A204.1 (cell line): ENCODE measurements around the gene CFAP61.
"Not testable (repeated sequence)": the region's sequence is repeated elsewhere in the genome, so short reads cannot be mapped to it uniquely, and the experiment has no call there.

Experiments
- FAIRE-seq: peaks from 2 replicates; lab custom pipeline; 2012; peaks lifted over from hg19 to GRCh38; lab: Jason Lieb, UNC

The CFAP61 gene

DNA sequence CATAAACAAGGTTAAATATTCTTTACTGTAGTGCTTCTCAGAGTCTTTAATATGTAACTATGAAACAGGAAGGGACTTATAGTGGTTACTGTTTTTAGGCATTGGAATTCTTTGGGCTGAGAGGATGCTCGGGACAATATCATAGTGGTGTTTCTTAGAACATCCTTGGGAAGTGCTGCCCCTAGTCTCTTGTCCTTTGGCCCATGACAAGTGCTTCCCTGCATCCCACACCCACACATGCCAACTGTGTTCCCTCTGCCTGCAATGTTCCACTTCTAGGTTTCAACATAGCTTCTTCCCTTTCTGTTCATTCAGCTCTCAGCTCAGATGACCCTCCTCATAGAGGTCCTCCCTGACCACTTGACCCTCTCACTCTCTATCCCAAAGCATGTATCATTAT is 37.6 kb downstream of the CFAP61 start:
- no peak for FAIRE-seq

DNA sequence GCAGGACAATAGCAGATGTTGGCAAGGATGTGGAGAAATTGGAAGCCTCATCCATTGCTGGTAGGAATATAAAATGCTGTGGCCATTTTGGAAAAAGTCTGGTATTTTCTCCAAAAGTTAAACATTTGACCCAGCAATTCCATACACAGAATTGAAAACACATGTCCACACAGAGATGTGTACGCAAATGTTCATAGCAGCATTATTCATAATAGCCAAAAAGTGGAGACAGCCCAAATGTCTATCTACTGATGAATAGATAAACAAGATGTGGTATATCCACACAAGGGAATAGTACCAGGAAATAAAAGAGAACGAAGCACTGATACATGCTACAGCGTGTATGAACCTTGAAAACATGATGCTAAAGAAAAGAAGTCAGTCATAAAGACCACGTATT is 40.5 kb downstream of the CFAP61 start:
- FAIRE-seq: no peak

DNA sequence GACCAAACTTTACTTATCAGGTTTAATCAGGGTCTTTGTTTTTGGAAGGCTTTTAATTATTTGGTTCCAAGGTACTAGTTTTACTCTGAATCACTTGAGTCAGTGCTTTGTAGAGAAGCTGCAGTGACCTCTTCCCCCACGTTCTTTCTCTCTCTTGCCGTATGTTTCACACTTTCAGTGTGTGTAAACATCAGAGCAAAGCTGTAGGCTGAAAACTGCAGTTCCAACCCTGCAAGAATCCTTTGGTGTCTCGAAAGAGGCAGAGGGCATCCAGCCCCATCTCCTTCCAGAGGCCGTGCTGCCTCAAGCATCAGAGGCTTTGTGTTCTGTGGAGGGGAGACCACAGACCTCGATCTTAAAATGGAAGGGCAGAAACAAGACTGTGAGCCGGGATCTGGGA is 42.1 kb downstream of the CFAP61 start:
- FAIRE-seq: no peak

DNA sequence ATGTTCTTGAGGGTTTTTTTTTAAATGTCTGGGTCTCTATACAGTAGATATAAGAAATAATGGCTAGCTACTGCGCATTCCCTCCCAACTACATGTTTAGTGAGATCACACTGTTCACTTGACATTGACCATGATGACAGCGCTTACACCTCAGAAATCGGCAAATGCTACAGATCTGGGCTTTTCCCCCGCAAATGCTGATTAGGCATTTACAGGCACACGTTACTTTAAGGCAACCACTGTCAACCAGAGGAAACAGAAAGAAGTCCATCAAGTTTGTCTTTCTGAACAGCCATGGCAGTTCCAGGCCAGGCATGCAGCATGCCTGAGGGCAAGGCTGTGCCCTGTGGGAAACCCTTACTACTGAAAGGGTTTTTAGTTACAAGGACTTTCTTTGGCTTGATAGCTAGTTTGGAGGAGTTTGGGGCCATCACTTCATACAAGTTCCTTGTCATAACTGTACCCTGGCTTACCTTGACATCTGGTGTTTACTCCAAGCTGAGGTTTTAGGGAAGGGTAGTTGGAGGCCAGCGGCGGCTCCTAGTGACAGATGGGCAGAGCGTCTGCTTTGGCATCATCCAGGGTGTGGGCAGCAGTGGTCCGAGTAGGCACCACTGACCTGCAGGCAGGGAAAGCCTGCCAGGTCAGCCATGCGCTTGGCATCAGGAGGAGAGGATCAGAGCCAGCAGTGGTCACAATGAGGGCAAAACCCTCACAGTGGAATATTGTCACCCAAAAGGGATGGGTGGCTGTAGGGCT is 43.0 kb downstream of the CFAP61 start:
- FAIRE-seq: no peak

DNA sequence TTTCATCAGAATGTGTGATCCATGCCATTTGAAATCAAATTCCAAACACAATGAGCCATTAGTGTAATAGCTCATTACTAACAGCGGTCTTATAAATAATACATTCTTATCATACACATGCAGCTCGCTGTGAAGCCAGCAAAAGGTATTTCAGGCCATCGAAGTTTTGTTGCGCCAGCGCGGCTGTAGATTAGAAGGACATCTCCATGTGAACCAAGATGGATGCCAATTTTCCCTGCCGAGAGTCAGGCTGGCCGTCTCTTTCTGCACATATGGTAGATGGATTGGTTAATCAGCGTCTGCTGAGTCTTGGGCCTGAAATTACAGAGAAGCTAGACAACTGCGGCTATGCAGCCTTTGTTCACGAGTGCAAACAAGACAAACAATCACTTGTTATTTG is 44.1 kb downstream of the CFAP61 start:
- FAIRE-seq: no peak

DNA sequence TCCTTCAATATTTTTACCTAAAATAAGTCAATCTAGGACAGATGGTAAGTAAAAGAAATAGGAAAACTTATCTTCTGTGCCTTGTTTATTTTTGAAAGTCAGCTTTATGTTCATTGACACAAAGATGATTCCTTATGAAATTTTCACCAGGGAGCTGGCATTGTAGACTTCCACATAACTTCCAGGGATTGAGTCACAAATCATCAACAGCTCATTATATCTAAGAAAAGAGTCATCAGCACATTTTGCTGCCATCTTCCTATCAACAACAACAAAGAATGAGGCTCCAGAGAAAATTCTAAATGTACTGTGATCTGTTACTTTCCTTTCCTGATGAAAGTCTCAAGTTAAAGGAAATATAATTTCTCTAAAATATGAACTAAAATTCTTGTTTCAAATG is 48.5 kb downstream of the CFAP61 start:
- FAIRE-seq: no peak

DNA sequence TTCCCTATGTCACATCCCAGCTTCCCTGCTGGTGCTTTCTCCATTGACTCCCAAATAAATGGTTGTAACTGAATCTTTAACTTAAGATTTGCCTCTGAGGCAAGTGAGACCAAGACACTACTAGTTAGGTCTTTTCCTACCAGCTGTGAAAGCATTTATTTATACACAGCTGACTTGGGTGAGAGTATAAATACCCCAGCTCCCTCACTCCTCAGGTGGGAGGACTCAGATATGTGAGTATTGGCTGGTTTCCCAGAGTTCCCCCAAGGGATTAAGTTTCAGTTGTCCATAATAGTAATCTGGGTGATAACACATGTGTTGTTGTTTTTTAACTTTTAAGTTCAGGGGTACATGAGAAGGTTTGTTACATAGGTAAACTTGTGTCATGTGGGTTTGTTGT is 49.8 kb downstream of the CFAP61 start:
- FAIRE-seq: no peak

DNA sequence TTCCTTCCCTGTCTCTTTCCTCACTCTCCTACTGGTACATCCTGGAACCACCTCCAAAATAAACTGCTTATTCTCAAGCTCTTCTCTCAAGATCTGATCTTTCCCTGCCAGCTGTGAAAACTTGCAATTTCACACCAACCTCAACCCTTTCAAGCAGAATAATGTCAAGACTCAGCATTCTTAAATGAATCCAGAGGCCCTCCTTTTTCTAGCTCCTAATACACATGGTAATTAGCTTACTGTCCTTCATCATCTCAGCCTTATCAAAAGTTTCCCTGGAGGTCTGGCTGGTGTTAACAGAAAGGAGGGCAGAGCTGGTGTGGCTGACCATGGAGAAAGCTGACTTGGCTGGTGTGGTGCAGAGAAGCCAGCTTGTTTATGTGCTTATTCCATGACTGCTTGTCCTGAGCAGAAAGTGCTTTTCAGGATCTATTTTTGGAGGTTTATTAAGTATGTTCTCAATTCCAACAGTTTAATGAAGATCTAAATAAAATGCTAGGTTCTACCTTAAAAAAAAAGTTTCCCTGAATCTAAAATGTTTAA is 50.5 kb downstream of the CFAP61 start:
- no peak for FAIRE-seq

DNA sequence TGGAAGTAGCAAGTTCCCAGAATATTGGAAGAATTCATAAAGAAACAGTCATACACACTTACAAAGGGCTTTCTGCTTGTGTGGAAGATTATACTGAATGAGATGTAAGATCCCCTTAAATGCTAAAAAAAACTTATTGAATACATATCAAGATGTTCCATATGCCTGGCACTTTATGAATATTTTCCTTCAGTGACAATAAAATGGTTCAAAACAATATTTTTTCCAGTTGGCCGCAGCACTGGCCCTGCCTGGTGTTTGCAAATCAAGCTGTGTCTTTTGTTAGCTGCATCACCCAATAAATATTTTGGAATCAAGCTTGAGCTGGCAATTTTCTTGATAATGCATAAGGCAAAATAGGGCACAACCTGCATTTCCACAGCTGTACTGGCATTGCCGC is 51.2 kb downstream of the CFAP61 start:
- no peak for FAIRE-seq

DNA sequence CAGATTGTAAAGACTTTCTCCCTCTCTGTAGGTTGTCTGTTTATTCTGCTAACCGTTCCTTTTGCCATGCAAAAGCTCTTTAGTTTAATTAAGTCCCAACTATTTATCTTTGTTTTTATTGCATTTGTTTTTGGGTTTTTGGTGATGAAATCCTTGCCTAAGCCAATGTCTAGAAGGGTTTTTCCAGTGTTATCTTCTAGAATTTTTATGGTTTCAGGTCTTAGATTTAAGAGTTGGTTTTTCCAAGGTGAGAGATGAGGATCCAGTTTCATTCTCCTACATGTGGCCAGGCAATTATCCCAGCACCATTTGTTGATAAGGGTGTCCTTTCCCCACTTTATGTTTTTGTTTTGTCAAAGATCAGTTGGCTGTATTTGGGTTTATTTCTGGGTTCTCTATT is 70.9 kb downstream of the CFAP61 start:
- FAIRE-seq: not testable (repeated sequence)

DNA sequence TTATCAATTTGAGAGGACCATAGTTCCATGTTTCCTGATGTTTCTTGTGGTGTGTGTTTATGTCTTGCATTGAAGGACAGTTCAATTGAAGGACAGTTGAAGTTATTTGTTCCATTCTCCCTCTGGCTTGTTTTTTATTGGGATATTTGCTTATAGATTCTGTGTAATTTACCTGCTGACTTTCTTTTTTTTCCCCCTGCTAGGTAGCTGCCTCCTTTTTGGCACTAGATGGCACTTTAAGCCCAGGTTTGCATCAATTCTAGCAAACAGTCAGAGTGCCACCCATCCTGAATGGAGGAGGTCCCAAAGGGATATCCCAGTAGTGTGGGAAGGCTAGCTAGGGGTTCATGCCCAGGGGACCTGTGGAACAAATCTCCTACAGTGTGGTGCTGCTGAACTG is 78.1 kb downstream of the CFAP61 start:
- FAIRE-seq: no peak

DNA sequence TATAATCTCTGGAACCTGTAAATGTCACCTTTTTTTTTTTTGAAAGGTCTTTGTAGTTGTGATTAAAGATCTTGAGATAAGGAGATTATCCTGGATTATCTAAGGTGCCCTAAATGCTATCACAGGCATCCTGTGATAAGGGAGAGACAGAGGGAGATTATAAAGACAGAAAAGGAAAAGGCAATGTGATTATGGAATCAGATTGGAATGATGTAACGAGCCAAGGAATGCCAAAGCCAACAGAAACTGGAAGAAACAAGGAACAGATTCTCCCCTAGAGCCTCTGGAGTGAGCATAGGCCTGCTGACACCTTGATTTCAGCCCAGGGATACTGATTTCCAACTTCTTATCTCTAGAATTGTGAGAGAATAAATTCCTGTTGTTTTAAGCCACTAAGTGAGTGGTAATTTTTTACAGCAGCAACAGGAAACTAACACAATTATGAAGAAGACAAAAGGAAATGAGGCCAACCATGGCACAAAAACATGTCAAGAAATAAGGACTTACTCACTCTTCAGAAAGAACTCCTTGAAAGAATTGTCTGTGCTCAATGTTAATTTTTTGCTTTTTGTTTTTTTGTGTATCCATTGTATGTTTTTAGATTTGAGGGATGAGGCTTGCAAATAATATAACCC is 82.7 kb downstream of the CFAP61 start:
- FAIRE-seq: no peak

DNA sequence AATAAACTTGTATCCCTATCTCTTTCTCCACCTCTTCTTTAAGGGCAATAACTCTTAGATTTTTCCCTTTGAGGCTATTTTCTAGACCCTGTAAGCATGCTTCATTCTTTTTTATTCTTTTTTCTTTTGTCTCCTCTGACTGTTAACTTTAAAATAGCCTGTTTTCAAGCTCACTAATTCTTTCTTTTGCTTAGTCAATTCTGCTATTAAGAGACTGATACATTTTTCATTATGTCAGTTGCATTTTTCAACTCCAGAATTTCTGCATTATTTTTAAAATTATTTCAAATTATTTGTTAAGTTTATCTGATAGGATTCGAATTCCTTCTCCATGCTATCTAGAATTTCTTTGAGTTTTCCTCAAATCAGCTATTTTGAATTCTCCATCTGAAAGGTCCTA is 84.0 kb downstream of the CFAP61 start:
- FAIRE-seq: no peak

DNA sequence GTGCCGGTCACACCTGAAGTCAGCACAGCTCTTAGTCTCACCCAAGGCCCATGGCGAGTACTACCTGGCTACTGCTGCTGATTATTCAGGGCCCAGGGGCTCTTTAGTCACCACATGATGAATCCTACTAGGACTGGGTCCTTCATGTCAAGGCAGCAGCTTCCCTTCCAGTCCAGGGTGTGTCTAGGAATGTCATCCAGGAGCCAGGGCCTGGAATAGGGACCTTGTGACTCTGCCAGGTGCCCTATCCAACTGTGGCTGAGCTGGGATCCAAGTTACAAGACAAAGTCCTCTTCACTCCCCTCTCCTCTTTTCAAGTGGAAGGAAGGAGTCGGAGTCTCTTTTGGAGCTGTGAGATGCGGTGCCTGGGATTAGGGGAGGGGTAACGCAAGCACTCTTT is 85.5 kb downstream of the CFAP61 start:
- no peak for FAIRE-seq

DNA sequence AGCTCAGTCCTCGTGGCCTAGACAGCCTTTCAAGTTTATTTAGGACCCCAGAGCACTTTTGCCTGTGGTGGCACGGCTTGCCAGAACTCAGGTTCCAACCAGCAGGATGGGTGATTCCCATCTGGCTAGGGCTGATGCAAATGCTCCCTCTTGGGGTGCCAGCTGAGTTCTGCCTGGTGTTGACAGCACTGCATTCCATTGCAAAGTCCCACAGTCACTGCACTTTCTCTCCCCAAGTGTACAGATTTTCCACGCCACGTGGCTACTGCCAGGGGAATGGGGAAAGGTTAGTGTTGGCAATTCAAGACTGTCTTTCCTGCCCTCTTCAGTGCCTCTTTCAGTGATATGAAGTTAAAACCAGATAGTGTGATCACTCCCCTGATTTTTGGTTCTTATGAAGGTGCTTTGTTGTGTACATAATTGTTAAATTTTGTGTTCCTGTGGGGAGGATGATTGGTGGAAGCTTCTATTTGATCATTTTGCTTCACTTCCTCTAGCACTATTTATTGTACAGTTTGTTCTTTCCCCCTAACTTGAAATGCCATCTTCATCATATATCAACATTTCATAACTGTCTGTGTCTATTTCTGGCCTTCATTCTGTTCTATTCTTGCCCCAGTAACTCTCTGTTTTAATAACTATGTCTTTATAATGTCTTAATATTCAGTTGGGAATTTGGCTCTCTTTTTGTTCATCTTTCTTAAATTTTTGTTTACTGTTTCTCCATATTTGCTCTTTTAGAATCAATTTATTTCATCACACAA is 86.2 kb downstream of the CFAP61 start:
- no peak for FAIRE-seq

DNA sequence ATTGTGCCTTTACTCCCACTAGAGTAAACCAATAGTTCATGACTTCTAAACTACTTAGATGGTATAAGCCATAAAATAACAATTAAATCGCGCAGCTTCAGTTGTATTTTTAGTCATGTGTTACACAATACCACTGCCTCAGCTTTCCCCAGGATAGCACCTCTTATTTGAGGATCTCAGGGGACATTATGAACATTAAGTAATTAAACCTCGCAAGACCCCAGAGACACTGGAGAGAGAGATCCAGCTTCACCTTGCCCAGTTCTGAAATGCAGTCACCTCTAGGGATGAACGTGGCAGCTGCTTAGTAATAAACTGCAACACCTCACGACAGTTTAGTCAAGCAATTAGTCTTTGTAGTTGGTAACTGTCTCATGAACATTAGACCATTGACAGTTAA is 87.1 kb downstream of the CFAP61 start:
- no peak for FAIRE-seq

DNA sequence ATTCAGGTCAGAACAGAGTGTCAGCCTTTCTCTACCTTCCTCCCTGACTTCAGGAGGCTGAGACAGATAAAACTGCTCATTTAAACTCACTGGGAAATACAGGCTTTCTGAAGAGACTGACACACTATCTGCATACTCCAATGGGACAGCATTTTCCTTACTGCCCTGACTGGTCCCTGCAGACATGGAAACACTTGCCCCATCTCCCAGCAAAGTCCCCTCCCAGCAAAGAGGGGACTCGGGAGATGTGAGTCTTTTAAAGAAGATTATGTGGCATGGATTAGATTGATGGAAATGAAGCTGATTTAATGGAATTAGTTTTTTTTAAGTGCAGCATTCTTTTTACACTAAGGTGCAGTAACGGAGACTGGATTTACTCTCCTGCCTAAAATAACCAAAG is 90.8 kb downstream of the CFAP61 start:
- FAIRE-seq: no peak

DNA sequence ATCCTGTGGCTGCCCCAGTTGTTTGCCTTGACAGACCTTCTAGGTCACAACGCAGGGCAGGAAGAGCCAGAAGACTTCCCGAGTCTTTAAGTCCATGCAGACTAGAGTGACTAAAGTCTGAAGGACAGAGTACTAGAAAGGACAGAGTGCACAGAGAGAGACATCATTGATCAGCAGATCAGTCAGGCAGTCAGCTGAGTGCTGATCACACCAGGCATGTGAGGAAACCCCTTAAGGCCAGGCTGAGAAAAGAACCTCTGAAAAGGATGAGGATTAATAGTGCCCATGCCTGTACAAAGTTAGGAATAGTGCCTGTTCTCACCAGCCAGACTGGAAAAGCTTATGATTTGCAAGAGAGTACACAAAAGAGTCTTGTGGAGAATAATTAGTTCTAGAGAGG is 91.3 kb downstream of the CFAP61 start:
- no peak for FAIRE-seq

DNA sequence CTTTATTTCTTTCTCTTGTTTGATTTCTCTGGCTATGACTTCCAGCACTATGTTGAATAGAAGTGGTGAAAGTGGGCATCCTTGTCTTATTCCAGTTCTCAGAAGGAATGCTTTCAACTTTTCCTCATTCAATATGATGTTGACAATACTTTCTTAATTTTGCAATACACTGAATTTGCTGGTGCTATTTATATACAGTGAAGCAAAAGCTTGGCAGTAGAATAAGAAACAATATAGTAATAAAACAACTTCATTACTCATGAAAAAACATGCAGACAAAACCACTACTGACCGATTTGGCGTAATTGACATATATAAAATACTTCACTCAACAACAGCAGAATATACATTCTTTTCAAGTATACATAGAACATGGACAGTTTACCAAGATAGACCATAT is 96.4 kb downstream of the CFAP61 start:
- no peak for FAIRE-seq

DNA sequence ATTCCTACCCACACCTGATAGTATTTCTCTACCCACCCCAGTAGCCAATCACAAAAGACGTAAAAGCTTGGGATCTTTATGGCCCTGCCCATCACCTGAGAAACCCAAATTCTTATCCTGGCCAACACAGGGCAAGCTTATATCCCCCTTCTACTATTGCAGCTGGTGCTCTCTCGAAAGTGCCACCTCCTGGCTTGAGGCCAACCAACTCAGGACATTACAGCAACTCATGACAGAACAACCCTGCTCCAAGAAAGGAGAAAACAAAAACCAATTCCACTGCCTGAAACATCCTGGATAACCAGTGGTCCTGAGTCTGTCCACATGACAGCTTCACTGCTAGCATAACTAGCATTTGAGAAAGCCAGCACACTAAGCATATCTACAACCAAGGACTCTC is 97.9 kb downstream of the CFAP61 start:
- no peak for FAIRE-seq

DNA sequence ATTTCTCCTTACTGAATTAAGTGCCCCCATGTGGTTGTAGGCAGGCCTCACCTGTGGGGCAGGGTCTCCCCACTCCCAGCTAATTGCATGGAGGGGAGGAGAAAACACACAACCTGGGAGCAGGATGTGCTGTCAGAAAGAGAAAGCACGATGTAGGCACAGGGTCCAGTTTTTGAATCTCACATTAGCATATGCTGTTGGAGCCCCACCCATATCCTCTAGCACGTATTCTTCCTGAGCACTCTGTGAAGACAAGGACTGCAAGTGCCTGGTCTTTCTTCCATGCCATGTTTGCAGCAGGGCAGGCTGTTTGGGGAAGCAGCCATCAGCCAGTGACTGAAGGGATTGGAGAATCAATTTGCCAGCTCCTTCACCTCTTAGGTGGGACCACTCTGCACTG is 108.2 kb downstream of the CFAP61 start:
- no peak for FAIRE-seq

DNA sequence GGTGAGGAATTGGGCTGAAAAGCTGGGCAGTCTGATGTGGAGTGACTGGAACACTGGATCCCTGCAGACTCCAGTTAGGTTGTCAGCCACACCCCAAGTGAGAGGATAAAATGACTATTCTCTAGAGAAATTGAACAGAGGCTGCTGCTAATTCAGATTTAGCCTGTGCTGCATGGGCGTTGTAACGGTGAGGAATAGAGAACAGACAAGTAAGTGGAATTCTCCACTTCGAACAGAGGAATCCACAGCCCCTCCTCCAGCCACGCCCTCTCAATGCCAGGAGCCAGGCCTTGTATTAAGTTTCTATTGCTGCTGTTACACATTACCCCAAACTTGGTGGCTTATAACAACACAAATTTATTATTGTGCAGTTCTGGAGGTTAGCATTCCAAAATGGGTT is 109.3 kb downstream of the CFAP61 start:
- FAIRE-seq: no peak

DNA sequence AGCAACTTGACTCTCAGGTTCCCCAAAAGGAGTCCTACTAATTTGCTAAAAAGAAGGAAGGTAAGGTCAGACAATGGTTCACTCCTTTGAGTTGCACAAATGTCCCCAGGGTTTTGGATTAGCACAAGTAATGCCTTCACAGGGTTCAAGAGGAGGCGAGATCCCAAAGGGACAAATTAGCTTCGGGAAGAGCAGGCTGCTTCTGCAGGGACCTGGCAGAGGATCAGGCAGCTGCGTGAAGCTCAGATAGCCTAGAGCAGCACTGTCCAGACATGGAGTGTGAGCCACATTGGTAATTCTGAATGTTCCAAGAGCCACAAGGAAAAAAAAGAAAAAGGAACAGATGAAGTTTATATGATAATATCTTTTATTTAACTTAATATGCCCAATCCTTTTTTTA is 115.4 kb downstream of the CFAP61 start:
- no peak for FAIRE-seq
